Astrocyte (in vitro differentiated cells and primary cell): ENCODE measurements around the gene BCO1.

Source experiments
- EZH2 ChIP-seq: IDR thresholded peaks from 2 replicates; pipeline ENCODE4 v1.6.1; 2012; ENCODE audit warnings: mild to moderate bottlenecking, low read length, inconsistent platforms; ENCODE audit not compliant: insufficient read depth
- TF ChIP-seq, protein P1 (sequence below): IDR thresholded peaks from 2 replicates; pipeline ENCODE4 v1.5.1; 2011; ENCODE audit warnings: low read depth, mild to moderate bottlenecking, inconsistent platforms, low read length, moderate library complexity; ENCODE audit not compliant: insufficient read depth

DNA sequence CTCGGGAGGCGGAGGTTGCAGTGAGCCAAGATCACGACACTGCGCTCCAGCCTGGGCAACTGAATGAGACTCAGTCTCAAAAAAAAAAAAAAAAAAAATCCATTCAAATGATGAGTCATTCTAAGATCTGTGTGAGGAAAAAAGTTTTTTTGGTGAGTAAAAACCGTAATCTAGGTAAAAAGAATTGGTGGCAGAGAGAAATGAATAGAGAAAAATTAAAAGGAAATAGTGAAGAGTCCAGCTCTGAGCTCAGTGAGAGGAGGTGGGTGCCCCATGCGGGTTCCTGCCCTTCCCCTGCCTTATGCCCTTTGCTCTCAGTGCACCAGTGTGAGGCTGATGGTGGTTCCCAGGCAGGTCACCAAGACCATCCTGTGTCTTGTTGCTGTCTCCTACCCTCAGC lies 97.2 kb downstream of the BCO1 start:
- TF ChIP-seq, protein P1, sequence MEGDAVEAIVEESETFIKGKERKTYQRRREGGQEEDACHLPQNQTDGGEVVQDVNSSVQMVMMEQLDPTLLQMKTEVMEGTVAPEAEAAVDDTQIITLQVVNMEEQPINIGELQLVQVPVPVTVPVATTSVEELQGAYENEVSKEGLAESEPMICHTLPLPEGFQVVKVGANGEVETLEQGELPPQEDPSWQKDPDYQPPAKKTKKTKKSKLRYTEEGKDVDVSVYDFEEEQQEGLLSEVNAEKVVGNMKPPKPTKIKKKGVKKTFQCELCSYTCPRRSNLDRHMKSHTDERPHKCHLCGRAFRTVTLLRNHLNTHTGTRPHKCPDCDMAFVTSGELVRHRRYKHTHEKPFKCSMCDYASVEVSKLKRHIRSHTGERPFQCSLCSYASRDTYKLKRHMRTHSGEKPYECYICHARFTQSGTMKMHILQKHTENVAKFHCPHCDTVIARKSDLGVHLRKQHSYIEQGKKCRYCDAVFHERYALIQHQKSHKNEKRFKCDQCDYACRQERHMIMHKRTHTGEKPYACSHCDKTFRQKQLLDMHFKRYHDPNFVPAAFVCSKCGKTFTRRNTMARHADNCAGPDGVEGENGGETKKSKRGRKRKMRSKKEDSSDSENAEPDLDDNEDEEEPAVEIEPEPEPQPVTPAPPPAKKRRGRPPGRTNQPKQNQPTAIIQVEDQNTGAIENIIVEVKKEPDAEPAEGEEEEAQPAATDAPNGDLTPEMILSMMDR, result no peak
- no peak for TF ChIP-seq EZH2
